Stimulated activated CD8-positive, alpha-beta memory T cell treated with anti-CD3 and anti-CD28 coated beads, Interleukin-12 subunit alpha, Interleukin-12 subunit beta, amount 100 ng/mL, for 4 hours (primary cell): ENCODE measurements around the gene CTDSPL.
"Not testable (repeated sequence)": the region's sequence is repeated elsewhere in the genome, so short reads cannot be mapped to it uniquely, and the experiment has no call there.

Experiments used
- DNase-seq: peaks from one replicate; pipeline ENCODE4 v3.0.0-alpha.2; 2020; ENCODE audit warnings: low read depth

Gene CTDSPL

DNA sequence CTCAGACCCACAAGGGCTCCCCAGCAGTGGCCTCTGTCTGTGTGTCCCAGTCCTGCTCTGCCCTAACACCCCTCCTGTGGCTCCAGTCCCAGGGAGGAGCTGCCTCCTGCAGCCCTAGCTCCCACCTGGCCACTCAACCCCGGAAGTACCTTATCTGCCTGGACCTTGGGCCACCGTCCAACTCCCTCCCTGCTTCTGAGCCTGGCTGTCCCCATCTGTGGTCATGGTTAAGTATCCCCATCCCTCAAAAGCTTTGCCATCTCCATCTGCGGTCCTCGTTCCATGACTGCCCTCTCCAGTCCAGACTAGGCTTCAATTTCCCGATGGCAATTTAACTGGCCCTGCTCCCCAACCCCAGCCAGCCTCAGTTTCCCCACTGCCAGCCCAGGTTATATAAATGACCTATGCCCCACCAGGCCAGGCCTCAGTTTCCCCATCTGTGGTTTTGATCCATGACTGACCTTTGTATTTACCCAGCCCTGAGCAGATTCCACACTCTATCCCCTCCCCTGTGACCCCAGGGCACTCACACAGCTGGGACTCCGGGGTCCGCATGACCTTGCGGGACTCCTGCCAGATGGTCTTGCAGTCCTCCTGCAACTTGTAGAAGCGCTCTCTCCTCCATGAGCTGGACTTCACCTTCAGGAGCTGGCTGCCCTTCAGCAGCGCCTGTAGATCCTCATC is 158.1 kb downstream of the CTDSPL start:
- no peak for DNase-seq

DNA sequence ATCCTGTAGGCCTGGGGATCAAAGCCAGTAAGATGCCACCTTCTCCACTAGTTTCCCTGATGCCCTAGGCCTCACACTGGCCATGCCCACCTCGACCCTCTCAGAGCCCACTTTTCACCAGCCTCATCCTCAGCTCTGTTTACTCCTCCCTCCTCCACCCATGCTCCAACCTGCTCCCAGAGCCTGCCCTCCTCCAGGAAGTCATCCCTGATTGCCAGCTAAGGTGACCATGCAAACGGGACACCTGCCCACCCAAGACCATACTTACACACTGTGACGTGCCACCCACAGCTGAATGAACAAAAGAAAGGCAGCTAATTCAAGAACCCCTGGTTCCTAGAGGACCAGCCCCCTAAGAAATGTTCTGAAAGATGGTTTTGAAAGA is 158.7 kb downstream of the CTDSPL start:
- no peak for DNase-seq

- no peak for DNase-seq
Observed at GRCh38 chr3:38021196-38021595, 159.5 kb downstream of the CTDSPL start.

GRCh38 chr3:38022301-38022700 is 160.6 kb downstream of the CTDSPL start:
- no peak for DNase-seq

DNA sequence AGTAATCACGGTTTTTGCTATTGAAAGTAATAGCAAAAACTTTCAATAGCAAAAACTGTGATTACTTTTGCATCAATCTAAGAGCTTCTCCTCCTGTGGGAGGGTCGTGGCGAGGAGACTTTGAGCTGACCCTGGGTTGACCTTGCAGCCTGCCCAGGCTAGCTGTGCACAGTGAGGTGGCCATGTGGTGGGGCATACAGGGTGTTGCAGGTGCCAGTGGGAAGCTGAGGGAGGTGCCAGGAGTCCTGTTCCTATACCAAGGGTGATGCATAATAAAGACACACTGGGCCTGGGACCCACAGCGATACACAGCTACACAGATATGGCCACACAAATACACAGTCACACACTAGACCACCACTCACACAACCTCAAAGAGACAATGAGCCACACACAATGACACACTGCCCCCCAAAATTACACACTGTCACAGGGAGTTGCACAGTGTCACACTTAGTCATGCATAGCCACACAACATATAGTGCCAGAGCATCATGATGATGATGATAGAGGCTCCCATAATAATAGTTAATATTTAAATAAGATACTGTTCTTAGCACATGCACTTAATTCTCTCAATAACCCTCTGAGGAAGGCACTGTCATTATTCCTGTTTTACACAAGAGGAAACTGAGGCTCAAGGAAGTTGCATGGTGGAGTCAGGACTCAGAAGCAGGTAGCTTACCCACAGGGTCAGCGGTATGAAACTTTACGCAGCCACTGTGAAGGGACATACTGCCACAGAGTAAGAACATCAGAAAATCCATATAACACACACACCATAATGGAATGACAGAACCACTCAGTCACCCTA is 161.4 kb downstream of the CTDSPL start:
- no peak for DNase-seq

GRCh38 chr3:38026856-38027255 is 165.2 kb downstream of the CTDSPL start:
- no peak for DNase-seq

DNA sequence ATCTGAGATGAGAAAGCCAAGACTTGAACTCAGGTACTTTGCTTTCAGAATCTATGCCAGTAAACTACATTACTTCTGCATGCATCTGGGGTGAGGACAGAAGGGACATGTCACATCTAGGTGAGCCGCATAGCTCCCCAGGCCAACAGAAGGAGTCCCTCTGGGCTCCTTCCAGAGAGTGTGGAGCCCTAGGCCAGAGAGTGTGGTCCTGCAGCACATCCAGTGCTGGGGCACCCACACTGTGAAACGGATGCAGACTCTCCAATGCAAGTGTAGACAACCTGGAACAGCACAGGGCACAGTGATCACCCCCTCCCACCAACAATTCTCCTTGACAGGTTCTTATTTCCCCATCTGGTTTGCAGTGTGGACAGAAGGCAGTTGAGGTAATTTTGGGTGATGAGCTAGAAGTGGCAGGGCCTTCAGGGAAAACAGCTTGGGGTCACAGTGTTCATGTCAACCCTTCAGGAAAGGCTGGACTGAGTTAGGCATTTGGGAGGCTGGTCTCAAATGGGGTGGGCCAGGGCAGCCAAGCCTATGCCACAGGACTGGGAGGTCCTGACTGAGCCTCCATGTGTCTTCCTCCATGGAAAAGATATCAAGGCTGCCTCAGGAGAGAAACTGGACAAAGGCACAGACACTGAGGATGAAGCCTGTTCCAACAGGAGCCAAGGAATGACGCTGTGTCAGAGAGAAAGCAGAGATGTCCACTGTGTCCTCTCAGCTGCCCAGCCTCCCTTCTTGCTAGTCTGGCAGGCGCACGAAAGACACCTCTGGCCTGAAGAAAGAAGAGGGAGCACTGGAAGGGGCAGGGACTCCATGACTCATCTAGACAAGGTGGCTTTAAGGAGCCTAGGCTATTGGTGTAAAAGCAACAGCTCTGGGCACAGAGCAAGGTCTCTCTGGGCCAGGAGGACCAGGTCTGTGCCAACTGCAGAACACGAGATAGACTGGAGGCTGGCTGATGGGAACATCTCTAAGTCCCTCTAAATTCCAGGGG is 166.1 kb downstream of the CTDSPL start:
- no peak for DNase-seq

- DNase-seq: no peak
Observed at GRCh38 chr3:38028621-38029361, 167.1 kb downstream of the CTDSPL start.

DNA sequence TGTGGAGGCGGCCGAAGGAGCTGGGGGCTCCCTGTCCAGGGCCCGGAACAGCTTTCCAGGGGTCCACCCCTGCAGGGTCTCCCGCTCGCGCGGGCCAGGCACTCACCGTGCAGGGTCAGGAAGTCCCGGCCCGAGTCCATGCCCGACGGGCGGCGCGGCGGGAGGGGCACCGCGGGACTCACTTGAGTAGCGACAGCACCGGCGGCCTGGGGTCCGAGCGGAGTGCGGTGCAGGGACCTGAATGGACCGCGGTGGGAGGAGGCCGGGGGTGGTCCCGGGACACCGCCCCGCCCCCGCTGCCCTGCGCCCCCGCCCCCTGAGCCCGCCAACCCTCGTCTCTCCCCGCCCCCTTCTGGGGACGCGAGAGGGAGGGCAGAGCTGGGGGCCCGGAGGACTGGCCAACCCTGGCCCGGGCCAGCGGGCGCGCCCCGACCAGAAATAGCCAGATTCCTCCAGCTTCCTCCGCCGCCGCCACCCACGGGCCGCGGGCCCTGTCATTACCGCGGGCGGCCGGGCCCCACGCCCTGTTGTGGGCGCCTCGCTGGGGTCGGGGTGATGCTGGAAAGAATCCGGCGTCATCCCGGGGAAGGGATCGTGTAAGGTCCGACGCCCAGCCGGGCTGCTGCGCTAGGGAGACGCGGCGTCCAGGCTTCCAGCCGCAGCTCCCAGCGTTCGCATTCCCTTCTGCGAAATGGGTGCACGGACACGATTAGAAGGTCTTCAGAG is 167.9 kb downstream of the CTDSPL start, which contains the start of gene PLCD1:
Gene PLCD1 (minus strand): TSS at position 243 of the 726 bp plus-strand sequence. CDS start 103 bp downstream, at position 140.
- DNase-seq: no peak

- DNase-seq: no peak
Observed at GRCh38 chr3:38030126-38031021, 168.7 kb downstream of the CTDSPL start.

DNA sequence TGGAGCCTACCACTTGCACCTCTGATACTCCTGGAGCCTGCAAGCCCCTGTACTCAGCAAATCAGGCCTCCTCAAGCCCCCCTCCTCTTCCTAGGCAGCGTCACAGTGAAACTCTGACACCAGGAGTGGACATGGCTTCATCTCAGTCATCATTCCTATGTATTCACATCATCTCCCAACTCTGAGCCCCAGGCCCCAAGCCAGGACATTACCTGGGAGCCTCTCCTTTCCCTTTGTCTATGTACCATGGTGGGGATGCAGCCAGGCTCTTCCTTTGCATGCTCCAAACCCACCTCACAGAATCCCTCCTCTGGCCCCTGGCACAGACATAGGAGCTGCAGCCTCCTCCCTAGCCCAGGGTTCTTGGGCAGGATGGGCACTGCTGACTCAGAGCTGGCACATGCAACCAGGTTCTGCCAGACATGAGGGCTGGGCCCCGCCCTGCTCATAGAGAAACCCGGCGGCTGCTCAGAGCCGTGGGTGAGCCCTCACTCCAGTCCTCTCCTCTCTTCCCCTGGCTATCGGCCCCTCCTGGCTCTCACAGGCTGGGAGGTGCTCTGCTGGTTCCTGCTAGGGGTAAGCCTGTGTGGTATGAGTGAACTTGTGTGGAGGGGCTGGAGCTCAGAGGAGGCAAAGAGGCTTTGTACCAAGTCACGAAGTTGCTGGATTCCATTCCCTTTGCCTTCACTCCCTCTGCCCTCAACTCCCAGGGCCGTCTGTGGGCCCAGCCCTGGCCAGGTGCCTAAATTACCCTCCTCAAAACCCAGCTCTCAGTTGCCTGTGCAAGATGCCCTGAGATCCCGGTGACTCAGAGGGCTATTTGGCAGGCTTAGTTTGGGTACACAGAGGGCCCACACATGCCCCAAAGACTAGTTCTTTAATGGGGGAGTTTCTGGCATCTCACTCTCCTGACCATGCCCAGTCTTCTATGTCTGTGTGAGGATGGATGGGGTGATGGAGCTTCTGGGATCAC is 169.6 kb downstream of the CTDSPL start:
- DNase-seq: no peak

DNA sequence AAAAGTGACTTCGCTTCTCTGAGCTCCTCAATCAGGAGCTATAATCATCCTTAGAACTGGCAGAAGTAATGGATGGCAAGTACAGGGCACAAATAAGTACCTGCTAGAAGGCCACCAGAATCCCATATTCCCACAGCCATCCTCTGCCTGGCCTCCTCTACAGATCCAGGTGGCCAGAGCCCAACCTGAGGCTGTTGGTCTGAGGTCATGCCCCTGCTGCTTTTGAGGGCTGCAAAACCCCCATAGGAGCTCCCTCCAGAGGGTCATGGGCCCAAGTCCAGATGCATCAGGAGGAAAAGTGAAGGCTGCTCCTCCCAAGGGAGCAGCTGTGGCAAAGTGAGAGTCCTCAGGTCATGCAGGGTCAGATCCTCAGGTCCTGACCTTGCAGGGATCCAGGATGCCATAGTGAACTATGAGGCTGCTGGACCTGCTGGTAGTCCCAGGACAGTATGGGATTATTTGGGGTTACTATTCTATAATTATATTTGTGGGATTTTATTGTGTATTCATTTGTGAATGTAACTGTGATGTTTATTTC is 170.7 kb downstream of the CTDSPL start:
- no peak for DNase-seq

GRCh38 chr3:38033586-38033985 is 171.9 kb downstream of the CTDSPL start:
- not testable (repeated sequence) for DNase-seq
